DLD1 (cell line): ENCODE data around the gene KIF26B.
"Not testable (repeated sequence)": the region's sequence is repeated elsewhere in the genome, so short reads cannot be mapped to it uniquely, and the experiment has no call there.

ENCODE experiments used
- in situ Hi-C: cut with HindIII; loops from 2 replicates; pipeline ENCODE4 v1.10.0; 2017; ENCODE audit warnings: low sequenced_read_pairs

The KIF26B gene

DNA sequence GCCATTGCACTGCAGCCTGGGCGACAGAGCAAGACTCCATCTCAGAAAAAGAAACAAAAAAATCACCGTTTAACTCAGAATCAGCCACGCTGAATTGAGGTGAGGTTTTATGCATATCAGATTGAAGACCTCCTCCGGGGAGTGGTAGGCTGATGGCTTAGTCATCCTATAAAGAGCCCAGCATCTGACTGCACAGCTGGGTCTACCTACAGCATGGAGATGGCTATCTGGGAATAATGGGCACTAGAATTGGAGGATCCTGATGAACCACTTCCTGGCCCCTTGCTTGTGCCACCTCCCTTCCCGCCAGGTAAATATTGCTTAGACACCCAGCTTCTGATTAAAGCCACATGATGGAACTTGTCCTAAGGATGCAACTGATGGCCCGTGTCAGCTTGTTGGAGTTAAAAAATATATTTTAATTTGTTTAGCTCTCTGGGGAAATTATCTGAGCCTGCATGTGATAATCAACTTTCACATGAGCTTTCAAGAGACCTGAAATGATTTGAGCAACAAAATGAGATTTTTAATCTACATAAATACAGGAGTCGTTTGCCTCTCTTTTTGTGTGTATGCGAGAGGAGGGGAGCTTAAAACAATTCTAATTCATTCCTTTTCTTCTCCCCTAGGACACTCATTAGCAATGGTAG is 157.2 kb downstream of the KIF26B start:
- in situ Hi-C loops, result no loop called here

DNA sequence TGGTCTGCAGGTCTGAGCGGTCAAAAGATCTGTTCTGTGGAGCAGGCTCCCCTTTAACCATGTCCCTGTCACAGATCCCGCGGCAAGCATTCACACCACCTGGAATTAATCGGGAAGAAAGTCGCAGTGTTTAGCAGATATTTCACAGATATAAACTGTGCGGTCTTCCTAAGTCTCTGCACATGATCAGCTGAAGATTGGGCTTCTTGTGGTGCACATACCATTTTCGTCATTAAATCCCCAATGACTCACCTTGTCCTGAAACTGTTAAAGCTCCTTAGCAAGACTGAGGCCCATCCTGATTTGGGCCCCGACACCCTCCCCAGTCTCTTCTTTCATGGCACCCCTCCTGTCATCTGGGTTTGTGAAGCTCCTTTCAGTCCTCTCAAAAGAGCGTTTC is 158.8 kb downstream of the KIF26B start:
- in situ Hi-C loops, result no loop called here

DNA sequence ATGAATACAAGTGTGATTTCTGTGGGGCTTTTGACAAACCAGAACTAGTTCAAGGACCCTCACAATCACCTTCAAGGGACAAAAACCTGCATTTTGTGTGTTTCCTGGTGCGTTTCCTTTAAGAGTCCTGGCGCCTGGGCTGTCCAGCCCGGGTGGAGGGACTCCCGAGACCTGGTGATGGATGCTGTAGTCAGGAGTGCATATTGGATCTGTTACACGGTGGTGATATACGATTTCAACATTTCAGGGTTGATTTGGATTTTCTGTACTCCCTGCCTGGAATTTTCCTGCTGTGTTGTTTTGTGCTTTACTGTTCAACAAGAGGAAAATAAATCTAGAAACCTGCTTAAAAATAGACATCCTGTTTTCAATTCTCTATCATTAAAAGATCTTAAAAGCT is 162.0 kb downstream of the KIF26B start:
- in situ Hi-C loops, result no loop called here

DNA sequence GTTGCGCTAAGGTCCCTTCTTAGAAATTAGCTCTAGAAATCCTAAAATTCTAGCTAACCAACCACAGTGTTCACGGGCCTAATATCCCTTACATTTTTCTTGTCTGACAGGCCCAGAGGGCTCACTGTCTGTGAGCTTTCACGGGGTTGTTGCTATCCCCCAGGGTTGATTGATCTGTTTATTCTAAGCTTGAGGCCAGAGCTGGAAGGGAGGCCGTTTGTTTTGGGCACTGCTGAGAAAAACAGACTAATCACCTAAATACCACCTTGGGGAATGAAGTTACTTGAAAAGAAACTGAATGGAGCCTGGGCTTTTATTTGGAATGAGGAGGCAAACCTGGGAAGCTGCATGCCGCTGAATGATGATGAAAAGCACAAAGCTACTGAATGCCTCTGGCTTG is 162.4 kb downstream of the KIF26B start:
- in situ Hi-C loops, result no loop called here

DNA sequence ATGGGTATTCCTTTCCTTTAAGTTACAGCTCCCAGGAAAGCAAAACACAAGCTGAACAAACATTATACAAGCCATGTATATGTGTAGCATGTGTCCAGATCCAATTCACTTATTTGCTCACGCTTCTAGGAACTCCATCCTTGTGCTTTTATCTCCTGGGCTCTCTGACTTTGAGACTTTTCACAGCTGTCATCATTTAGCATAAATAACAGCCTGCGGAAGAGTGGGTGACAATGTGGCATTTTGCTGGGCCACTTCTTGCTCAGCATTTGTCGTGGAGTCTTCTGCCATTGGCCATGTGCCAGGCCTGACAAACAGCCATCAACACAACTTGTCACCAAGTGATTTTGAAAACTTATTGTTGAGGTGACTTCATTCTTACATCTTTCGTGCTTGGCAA is 164.3 kb downstream of the KIF26B start:
- in situ Hi-C loops, result no loop called here

DNA sequence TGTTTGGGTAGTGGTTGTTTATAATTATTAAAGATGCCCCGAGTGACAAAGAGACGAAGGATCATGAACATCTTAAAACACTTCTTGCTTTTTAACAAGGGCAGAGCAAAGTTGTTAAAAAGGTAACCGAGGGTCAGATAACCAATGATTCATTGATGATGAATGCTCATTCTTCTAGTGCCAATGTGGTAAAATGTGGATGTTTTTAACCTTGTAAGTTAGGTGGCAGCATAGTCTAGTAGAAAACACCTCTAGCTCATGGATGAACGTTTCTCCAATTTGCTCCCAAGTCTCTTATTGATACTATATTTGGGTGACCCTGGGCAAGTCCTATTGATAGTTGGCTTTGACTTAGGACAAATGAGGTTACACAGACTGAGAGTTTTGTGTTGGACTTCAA is 167.9 kb downstream of the KIF26B start:
- in situ Hi-C loops, result no loop called here

DNA sequence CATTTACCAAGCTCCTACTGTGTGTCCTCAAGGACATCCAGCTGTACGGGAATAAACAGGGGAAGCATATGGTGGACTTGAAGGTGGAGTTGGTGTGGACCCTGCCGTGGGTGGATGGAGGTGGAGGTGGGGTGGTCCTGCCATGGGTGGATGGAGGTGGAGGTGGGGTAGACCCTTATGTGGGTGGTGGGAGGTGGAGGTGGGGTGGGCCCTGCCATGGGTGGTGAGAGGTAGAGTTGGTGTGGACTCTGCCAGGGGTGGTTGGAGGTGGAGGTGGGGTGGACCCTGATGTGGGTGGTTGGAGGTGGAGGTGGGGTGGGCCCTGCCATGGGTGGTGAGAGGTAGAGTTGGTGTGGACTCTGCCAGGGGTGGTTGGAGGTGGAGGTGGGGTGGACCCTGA is 169.0 kb downstream of the KIF26B start:
- in situ Hi-C loops, result not testable (repeated sequence)

DNA sequence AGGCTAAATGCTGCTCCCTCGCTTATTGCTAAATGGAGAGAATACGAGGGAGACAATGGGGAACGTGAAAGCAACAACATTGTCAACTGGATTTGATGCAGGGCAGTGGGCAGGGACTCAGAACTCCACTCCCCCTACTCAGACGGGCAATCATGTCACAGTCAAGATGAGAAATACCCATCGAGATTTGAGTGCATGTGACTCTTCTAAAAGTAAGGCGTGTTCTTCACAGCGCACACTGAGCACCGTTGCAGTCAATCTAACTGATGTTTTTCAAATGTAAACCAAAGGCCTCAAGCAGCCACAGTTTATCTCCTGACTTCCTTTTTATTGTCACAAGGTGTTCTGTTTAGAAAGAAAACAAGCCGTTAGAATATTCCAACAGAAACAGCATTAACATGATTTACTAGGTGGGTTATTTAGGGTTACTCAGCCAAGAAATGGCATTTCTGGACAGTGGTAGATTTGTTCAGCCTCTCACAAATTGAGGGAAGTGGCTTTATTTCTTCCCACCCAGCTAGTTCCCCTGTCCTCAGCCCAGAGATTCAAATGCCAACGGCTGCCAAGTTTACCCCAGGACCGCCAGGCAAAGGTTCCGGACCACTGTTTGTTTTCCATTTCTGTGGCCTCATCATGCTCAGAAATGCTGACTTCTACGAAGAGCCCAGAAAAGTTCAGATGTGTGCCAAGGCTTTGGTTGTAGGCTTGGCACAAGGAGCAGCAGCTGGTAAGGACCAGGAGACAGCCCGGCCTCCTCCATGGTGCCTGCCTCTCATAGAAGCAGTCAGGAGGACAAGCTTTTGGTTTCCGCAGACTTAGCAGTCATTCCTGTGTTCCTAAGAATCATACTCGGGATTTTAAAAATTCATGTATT is 171.4 kb downstream of the KIF26B start:
- in situ Hi-C loops, result no loop called here

DNA sequence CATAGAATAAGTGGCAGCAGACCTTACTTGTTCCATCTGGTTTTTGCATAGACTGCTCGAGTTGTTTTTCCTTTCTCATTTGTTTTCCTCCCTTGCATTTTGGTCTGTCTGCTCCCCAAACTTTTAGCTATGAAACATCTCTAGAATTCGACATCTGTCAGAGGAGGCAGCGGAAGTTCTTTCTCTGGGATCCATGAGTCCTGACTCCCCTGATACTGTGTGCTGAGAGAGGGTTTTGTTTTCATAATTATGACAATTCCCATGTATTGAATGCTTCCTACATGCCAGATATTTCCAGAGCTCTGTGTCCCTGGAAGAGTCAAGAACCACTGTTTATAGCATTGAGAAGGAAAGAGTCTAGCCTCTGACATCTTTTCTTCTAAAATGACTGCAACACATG is 172.6 kb downstream of the KIF26B start:
- in situ Hi-C loops, result no loop called here

DNA sequence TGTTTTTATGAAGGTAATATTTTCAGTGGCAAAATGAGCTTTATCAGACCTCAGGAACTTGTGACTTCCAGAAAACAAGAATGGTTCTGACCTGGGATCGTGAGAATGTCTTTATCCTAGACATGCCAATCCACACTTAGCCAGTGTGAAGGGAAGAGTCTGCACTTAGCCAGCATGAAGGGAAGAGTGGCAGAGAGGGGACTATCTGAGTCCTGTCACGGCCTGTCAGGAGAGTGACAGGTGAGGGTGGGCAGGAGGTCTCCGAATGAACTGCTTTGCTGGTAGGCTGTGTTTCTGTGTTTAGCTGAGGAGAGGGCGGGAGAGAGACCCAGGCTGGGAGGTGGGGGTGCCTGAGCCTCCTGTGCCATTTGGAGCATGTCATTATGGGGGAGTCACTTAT is 173.1 kb downstream of the KIF26B start:
- in situ Hi-C loops, result no loop called here

DNA sequence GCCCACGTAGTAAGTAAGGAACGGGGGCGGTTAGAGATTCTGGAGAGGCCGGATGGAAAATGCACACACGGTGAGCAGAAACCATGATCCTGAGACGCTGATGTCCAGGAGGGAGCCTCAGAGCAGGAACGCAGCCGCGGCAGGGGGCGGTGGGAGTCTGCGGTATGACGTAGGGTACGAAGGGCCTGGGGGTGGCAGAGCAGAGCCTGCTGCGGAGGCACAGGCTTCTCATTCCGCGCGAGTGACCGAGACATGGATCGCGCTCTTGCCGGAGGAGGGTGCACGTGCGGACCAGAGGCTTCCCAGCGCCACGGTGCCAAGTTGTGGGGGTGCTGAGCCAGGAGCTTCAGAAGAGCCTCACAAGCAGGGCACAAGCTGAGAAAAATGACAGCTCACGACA is 176.2 kb downstream of the KIF26B start:
- in situ Hi-C loops, result no loop called here

DNA sequence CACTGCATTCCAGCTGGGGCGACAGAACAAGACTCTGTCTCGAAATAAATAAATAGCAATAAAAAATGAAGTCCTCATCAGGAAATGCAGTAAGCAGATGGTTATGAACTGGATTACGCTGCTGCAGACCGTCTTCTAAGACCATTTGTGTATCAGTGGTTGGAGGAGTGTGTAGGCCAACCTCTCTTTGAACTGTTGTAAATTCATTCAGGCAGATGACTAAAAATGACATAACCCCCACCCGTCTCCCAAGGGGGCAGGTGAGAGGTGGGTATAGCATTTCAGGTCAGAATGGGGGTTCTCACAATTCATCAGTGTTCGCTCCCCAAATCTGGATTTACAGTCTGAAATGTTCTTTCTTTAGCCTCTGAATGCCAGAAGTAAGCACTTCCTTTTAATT is 177.3 kb downstream of the KIF26B start:
- in situ Hi-C loops, result no loop called here

DNA sequence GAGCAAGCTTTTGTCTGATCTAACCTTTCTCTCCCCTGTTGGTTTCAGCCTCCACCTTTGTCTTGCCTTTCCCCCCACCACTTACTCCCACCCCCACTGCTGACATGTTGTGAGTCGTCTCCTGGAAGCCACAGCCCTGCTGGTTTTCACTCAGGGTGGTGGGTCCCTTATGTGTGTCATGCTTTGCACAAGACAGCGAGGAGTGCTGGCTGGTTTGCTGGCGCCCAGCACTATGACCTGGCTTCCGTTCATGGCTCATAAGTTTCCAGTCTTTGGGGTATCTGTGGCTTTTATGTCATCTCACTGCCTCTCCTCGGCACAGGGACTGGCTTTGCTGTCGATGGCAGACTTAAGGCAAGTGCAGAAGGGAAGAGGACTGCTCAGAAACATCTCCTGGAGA is 177.7 kb downstream of the KIF26B start:
- in situ Hi-C loops, result no loop called here

DNA sequence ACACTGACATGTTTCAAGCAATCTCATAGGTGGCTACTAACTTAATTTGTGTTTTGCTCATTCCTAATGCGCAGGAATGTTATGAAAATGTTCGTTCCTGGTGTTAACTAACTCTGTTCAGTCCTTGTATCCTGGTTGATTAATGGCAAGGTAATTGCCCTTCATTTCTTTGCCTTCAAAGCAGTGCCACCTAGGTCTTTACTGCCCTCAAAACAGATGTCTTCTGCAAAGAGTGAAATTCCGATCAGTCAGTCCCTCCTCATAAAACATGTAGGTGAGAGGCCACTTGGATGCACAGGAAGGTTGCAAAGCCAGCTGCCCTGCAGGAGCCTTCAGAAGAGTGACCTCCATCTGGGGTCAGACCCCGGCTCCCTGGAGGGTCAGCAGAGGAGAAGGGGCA is 179.4 kb downstream of the KIF26B start:
- in situ Hi-C loops, result no loop called here

DNA sequence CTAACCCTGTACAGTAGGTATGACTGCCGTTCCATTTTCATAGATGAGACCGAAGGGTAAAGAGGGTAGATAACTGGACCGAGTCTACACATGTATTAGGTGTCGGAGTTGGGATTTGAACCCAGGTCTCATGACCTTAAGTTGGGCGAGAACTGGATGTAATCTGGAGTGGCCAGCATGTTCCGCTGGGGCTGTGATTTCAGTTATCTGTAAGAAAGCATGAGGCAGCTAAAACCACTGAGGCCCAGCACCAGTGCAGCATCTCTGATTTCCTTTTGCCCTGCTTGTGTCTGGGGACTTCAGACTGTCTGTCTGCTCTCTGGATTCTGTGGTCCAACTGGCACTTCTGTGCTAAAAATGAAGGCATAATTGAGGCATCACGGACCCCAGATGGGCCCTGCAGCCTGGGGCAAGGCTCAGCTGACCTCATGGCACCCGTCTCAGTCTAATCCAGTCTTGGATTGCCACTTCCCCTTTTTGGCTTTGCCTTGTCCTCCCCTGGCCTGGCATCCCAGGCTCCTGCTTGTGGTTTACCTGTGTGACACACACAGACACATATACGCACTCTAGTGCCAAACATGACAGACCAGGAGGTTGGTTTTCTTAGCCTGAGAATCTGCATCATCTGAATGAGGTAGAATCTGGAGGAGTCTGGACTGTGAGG is 180.2 kb downstream of the KIF26B start:
- in situ Hi-C loops, result no loop called here

DNA sequence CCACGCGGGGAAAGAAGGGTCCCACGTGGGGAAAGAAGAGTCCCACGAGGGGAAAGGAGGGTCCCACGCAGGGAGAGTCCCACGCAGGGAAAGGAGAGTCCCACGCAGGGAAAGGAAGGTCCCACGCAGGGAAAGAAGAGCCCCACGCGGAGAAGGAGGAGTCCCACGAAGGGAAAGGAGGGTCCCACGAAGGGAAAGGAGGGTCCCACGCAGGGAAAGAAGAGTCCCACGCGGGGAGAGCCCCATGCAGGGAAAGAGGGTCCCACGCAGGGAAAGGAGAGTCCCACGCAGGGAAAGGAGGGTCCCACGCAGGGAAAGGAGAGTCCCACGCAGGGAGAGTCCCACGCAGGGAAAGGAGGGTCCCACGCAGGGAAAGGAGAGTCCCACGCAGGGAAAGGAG is 180.9 kb downstream of the KIF26B start:
- in situ Hi-C loops, result not testable (repeated sequence)

DNA sequence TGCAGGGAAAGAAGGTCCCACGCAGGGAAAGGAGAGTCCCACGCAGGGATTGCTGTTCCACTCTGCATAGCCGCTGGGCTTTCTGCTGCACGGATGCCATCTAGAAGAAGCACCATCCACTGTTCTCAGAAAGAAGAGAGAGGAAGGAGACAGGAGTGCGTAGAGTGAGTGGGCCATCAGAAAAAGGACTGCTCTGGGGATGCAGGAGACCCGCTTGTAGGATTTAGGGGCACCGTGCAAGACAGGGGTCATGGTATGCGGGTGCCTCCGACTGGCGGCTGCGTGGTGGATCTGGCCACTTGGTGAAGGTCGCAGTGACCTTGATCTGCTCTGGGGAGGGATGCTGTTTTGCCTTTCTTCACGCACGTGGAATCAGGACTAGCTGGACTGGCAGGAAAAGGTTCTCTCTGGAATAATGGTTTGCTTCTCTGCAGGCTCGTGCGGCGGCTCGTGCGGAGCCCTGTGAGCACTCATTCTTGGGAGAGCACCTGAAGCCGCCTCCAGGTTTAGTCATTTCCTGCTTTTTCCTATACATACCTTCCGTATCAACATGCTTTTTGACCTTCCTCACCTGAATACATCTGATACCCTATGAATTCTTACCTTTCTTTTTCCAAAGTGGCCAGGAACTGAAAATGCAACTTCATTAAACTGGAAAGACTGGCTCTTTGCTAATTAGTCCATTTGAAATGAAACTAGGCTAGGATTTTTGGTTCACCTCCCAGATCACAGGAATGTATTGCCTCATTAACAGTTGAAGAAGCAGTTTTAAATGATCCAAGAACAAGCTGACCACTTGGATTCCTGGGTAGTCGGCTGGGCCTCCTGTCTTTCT is 181.6 kb downstream of the KIF26B start:
- in situ Hi-C loops, result no loop called here

DNA sequence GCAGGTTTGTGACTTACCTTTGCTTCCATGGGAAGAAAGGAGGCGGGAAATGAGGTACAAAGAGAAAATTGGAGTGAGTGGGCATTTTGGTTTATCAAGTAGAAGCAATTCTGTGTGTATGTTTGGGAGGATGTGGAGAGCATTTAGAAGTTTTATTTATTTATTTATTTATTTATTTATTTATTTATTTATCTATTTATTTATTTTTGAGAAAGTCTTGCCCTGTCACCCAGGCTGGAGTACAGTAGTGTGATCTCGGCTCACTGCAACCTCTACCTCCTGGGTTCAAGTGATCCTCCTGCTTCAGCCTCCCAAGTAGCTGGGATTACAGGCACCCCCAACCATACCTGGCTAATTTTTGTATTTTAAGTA is 182.2 kb downstream of the KIF26B start:
- in situ Hi-C loops, result not testable (repeated sequence)

DNA sequence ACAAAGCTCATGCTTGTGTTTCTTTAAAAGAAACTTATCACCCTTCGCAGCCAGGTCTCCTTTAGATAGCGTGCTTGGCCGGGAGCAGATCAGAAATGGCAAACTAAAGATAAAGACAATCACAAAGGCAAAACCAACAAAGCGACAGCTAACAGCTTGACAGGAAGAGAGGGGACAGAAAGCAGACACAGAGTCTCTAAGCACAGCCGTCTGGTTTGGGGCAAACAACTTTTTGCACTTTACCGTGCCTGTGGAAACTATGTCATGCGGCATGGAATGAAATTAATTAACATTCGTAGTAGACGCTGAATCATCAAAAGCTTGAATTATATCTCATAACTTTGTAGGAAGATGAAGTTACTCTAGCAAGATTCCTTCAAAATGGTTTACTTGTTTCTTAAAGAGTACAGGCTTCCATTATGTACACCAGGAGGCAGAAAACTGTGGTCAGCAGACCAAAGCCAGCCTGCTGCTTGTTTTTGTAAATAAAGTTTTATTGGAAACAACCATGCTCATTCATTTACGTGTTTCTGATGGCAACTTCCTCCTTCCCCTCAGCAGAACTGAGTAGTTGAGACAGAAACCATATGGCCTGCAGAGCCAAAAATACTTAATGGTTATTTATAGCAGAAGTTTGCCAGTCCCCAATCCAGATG is 183.2 kb downstream of the KIF26B start:
- in situ Hi-C loops, result no loop called here

DNA sequence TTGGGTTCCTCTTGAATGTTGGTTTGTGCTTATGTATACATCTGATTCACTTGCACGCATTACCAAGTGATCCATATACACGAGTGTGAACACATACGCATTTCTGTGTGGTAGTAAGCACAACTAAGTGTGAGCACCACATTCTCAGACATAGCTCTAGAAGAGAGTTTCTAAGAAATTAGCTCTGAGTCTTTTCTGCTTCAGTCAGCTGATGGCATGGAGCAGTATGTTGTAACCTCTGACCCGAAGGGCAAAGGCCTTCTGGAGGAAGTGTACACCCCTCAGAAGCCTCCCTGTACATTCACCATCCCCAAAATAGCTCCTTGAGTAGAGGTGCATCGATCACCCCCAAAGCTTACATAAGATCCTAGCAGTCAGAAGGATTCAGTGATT is 183.7 kb downstream of the KIF26B start:
- in situ Hi-C loops, result no loop called here

DNA sequence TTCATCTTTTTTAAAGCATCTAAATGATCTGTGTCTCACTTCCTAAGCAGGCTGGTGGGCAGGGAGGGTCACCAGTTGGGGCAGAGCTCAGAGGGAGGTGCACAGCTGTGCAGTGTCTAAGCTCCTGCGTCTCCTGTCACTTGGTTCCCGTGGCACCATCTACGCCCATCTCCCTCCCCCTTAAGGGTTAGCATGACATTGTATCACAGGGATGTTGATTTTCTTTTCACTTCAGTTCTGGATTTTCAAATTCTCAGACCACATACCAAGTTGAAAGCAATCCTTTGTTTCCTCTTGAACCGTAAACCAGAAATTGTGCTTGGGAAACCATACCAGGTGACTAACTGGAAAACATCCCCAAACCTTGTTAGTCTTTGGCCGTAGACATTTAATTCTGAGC is 187.0 kb downstream of the KIF26B start:
- in situ Hi-C loops, result no loop called here
